ENCODE data around the gene GON7. TPM values are rescaled to one million over a fixed set of nuclear protein-coding genes. Genes with fewer than 3 reads are reported as not detected.

GON7 gene
- total and polyA plus RNA-seq, 12 donors, result 9.4 to 34.9 (median 18.0) TPM

GRCh38 chr14:93156693-93157369 is 50.0 kb downstream of the GON7 start:
- Histone ChIP-seq H3K27me3 (no peaks in the 10 kb centered on the region), H3K36me3 (replicated peaks in 1 of 2) (no peaks in the 10 kb centered on the region), H3K4me1 (replicated peaks in 1 of 2) (no peaks in the 10 kb centered on the region), H3K27ac (no peak overlapping the region), H3K4me3 (no peak overlapping the region), H3K9me3 (replicated peaks in 1 of 3) (no peaks in the 10 kb centered on the region)
- DNase-seq, result no peak
- WGBS, 4 donors, result 73 to 90% (median 86%) methylated on average over 7 to 8 of the region's 8 CpGs
- no peak for TF ChIP-seq CTCF (IDR thresholded peaks at IDR 0.05)
- TF ChIP-seq POLR2A (IDR thresholded peaks at IDR 0.05), result no peak
- intact Hi-C loops (cut with DNase I), result no loop called here

GRCh38 chr14:93155667-93156066 is 51.2 kb downstream of the GON7 start:
- no peak for DNase-seq
- intact Hi-C loops (cut with DNase I), result no loop called here
- no peak for TF ChIP-seq CTCF (IDR thresholded peaks at IDR 0.05)
- 70 to 87% (median 78%) methylated on average over 2 of the region's 2 CpGs for WGBS, 4 donors
- Histone ChIP-seq H3K36me3 (replicated peaks in 1 of 2) (no peaks in the 10 kb centered on the region), H3K4me3 (no peak overlapping the region), H3K4me1 (replicated peaks in 1 of 2) (peaks cover 0 to 9% of the 10 kb centered on the region in 2 donors), H3K27me3 (no peaks in the 10 kb centered on the region), H3K27ac (no peak overlapping the region), H3K9me3 (replicated peaks in 1 of 3) (no peaks in the 10 kb centered on the region)

- TF ChIP-seq CTCF (IDR thresholded peaks at IDR 0.05) (no peak), POLR2A (IDR thresholded peaks at IDR 0.05) (no peak)
- intact Hi-C loops (cut with DNase I), result no loop called here
- no peaks in the 10 kb centered on the region for H3K27me3 ChIP-seq
- no peaks in the 10 kb centered on the region for H3K9me3 ChIP-seq (replicated peaks in 1 of 3)
- peaks cover 0 to 16% of the 10 kb centered on the region in 2 donors for H3K4me1 ChIP-seq (replicated peaks in 1 of 2)
- DNase-seq, result no peak
- no peak overlapping the region for H3K4me3 ChIP-seq
- 67 to 90% (median 76%) methylated on average over 7 of the region's 7 CpGs for WGBS, 4 donors
- no peak overlapping the region for H3K27ac ChIP-seq
- no peaks in the 10 kb centered on the region for H3K36me3 ChIP-seq (replicated peaks in 1 of 2)
Observed at GRCh38 chr14:93153121-93153520, 53.7 kb downstream of the GON7 start.

Other genes with a start within 250 kb of the GON7 start
- 100 to 1,000 TPM in 1 of 9 donors, 10 to 100 TPM in 8; 28.1 to 182 (median 50.1) TPM for gene ITPK1, start 91.1 kb downstream of the GON7 start, total RNA-seq
- gene ITPK1, start 91.1 kb downstream of the GON7 start, polyA plus RNA-seq, result 100 to 1,000 TPM in 1 of 3 donors, 10 to 100 TPM in 2; 31.9 to 148 (median 40.2) TPM
- 10 to 100 TPM; 29.0 to 72.5 (median 40.9) TPM for gene MOAP1, start 22.2 kb downstream of the GON7 start, total RNA-seq
- gene MOAP1, start 22.2 kb downstream of the GON7 start, polyA plus RNA-seq, result 10 to 100 TPM; 12.7 to 55.6 (median 13.8) TPM
- gene LYSET, start 21.7 kb downstream of the GON7 start, total RNA-seq, result 10 to 100 TPM; 17.2 to 37.9 (median 22.2) TPM
- gene LYSET, start 21.7 kb downstream of the GON7 start, polyA plus RNA-seq, result 10 to 100 TPM; 12.0 to 32.9 (median 22.7) TPM
- 10 to 100 TPM; 13.2 to 32.9 (median 18.0) TPM for gene UBR7, start 191 bp upstream of the GON7 start, total RNA-seq
- gene UBR7, start 191 bp upstream of the GON7 start, polyA plus RNA-seq, result 10 to 100 TPM in 1 of 3 donors, 1 to 10 TPM in 2; 7.8 to 26.5 (median 9.3) TPM
- gene BTBD7, start 126.0 kb upstream of the GON7 start, total RNA-seq, result 10 to 100 TPM; 12.9 to 41.0 (median 20.4) TPM
- gene BTBD7, start 126.0 kb upstream of the GON7 start, polyA plus RNA-seq, result 10 to 100 TPM in 2 of 3 donors, 1 to 10 TPM in 1; 7.4 to 16.5 (median 11.4) TPM
- not detected for gene COX8C, start 140.1 kb upstream of the GON7 start, total RNA-seq
- gene COX8C, start 140.1 kb upstream of the GON7 start, polyA plus RNA-seq, result not detected
- gene UNC79, start 223.9 kb upstream of the GON7 start, total RNA-seq, result 1 to 10 TPM in 4 of 9 donors, under 1 TPM in 5; 0.09 to 4.2 (median 0.69) TPM
- gene UNC79, start 223.9 kb upstream of the GON7 start, polyA plus RNA-seq, result 1 to 10 TPM; 1.0 to 4.3 (median 2.7) TPM